ENCODE measurements around the gene PHTF2. TPM values are rescaled to one million over a fixed set of nuclear protein-coding genes. Genes with fewer than 3 reads are reported as not detected.
A peak's percentile ranks its signal among the peaks of the same experiment; 100 is the strongest.

The PHTF2 gene
- polyA plus RNA-seq (2012; ENCODE audit: insufficient read length, low read depth), result 6.0 TPM

GRCh38 chr7:77798394-77799077, at the start of gene PHTF2, which contains the start of gene TMEM60:
Gene PHTF2 (plus strand): TSS chr7:77798773.
Gene TMEM60 (minus strand): TSS chr7:77798434. CDS start chr7:77794373, 4,061 bp downstream.
- TF ChIP-seq TAF1 (IDR thresholded peaks at IDR 0.05; ENCODE audit: borderline replicate concordance, insufficient read depth, low read length) (no peak; the same call in 1 of the 2 replicates), FOXP2 (optimal IDR thresholded peaks at IDR 0.05; ENCODE audit: borderline replicate concordance, extremely low read depth, extremely low read length, insufficient read depth) (peak; percentile 88), SIN3A (IDR thresholded peaks at IDR 0.05; ENCODE audit: borderline replicate concordance, insufficient read depth, low read length) (peak; percentile 71; the same call in 1 of the 2 replicates), REST (IDR thresholded peaks at IDR 0.05; ENCODE audit: insufficient read depth in 1 of 2, low read depth in 2 of 2, low read length in 2 of 2) (no peak), POLR2AphosphoS5 (IDR thresholded peaks at IDR 0.05; ENCODE audit: low read depth, low read length) (peak; percentile 55; the same call in 1 of the 2 replicates)

DNA sequence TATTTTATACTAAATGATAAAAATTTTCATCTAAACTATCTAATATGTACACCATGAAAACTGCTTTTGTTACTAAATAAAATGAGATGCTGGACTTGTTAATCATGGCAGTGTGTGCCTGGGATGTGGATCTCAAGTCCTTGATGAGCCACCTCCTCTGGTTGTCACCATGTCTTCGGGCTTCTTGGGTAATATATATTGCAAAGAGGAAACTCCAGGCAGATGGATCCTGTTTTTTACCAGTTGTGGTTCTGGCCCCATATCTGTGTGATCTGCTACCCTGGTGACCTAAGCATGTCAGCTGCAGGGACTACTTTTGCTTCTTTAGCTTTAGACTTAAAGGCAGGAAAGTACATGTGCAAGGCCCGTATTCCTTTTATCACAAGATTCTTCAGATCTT, 46.6 kb upstream of the PHTF2 start:
- TF ChIP-seq TAF1 (IDR thresholded peaks at IDR 0.05; ENCODE audit: borderline replicate concordance, insufficient read depth, low read length) (no peak), POLR2AphosphoS5 (IDR thresholded peaks at IDR 0.05; ENCODE audit: low read depth, low read length) (no peak), SIN3A (IDR thresholded peaks at IDR 0.05; ENCODE audit: borderline replicate concordance, insufficient read depth, low read length) (no peak), REST (IDR thresholded peaks at IDR 0.05; ENCODE audit: insufficient read depth in 1 of 2, low read depth in 2 of 2, low read length in 2 of 2) (no peak), FOXP2 (optimal IDR thresholded peaks at IDR 0.05; ENCODE audit: borderline replicate concordance, extremely low read depth, extremely low read length, insufficient read depth) (no peak)

DNA sequence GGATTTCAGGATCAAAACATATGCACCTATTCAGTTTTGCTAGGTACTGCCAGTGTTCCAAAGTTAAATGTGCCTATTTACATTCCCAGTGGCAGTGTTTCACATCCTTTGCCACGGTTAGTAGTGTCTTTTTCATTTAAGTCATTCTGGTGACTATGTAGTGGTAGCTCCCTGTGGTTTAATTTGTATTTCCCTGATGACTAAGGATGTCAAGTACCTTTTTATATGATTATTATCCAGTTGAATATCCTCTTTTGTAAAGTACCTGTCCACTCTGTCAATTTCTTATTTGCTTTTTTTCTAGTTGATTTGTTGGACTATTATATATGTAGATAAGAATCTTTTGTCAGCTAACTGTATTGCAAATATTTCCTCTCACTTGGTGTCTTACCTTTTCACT, 45.4 kb upstream of the PHTF2 start:
- no peak for TF ChIP-seq POLR2AphosphoS5 (IDR thresholded peaks at IDR 0.05; ENCODE audit: low read depth, low read length)
- TF ChIP-seq REST (IDR thresholded peaks at IDR 0.05; ENCODE audit: insufficient read depth in 1 of 2, low read depth in 2 of 2, low read length in 2 of 2), result no peak
- no peak for TF ChIP-seq SIN3A (IDR thresholded peaks at IDR 0.05; ENCODE audit: borderline replicate concordance, insufficient read depth, low read length)
- TF ChIP-seq TAF1 (IDR thresholded peaks at IDR 0.05; ENCODE audit: borderline replicate concordance, insufficient read depth, low read length), result no peak
- no peak for TF ChIP-seq FOXP2 (optimal IDR thresholded peaks at IDR 0.05; ENCODE audit: borderline replicate concordance, extremely low read depth, extremely low read length, insufficient read depth)

DNA sequence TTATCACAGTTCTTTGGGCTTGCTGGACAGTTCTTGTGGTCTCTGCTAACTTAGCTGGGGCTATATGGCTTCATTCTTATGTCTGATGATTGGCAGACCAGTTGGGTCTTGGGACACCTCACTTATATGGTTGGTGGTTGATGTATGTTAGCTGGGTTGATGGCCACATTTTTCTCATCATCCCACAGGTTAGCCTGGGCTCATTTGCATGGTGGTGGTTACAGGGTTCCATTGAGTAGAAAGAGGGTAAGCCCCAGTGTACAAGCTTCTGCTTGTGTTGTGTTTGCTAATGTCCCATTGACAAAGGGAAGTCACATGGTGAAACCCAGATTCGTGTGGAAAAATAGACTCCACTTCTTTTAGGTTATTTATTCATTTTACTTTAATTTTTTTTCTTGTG, 41.0 kb upstream of the PHTF2 start:
- TF ChIP-seq TAF1 (IDR thresholded peaks at IDR 0.05; ENCODE audit: borderline replicate concordance, insufficient read depth, low read length), result no peak
- no peak for TF ChIP-seq POLR2AphosphoS5 (IDR thresholded peaks at IDR 0.05; ENCODE audit: low read depth, low read length)
- no peak for TF ChIP-seq REST (IDR thresholded peaks at IDR 0.05; ENCODE audit: insufficient read depth in 1 of 2, low read depth in 2 of 2, low read length in 2 of 2)
- no peak for TF ChIP-seq SIN3A (IDR thresholded peaks at IDR 0.05; ENCODE audit: borderline replicate concordance, insufficient read depth, low read length)
- TF ChIP-seq FOXP2 (optimal IDR thresholded peaks at IDR 0.05; ENCODE audit: borderline replicate concordance, extremely low read depth, extremely low read length, insufficient read depth), result no peak

All from PFSK-1 (cell line).